Measurements from ENCODE around the gene B3GALNT2.

DNA sequence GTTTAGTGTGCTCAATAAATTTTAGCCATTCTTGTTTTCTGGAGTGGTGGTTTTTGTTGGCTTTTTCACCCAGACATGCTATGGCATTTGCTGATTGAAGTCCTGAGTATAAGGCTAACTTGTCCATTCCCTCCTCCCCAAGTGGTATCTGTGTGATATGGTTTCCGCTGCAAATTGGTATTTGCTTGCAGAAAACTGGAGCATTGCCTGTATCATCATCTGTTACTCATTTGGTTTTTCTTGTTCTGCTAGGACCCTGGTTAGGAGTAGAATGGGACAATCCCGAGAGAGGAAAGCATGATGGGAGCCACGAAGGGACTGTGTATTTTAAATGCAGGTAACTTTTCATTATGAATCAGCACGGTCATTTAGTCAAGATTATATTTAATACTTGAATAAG lies 103.0 kb downstream of the B3GALNT2 start:
- TF ChIP-seq, protein P1, sequence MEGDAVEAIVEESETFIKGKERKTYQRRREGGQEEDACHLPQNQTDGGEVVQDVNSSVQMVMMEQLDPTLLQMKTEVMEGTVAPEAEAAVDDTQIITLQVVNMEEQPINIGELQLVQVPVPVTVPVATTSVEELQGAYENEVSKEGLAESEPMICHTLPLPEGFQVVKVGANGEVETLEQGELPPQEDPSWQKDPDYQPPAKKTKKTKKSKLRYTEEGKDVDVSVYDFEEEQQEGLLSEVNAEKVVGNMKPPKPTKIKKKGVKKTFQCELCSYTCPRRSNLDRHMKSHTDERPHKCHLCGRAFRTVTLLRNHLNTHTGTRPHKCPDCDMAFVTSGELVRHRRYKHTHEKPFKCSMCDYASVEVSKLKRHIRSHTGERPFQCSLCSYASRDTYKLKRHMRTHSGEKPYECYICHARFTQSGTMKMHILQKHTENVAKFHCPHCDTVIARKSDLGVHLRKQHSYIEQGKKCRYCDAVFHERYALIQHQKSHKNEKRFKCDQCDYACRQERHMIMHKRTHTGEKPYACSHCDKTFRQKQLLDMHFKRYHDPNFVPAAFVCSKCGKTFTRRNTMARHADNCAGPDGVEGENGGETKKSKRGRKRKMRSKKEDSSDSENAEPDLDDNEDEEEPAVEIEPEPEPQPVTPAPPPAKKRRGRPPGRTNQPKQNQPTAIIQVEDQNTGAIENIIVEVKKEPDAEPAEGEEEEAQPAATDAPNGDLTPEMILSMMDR (IDR thresholded peaks at IDR 0.05) = no peak
- no peak for TF ChIP-seq ZFX (IDR thresholded peaks at IDR 0.05; ENCODE audit: borderline replicate concordance)
